Loucy (cell line): ENCODE measurements around the gene MUTYH.

Source experiments
- EZH2phosphoT487 ChIP-seq: fragments of 200-600 bp; IDR thresholded peaks from 2 replicates; pipeline ENCODE4 v1.6.1; 2018; ENCODE audit warnings: antibody characterized with exemption, mild to moderate bottlenecking, moderate library complexity, borderline replicate concordance
- TF ChIP-seq, protein P1 (sequence below): fragments of 200-600 bp; sonication (generic); conservative IDR thresholded peaks from 2 replicates; pipeline ENCODE4 v1.5.1; 2014; ENCODE audit warnings: mild to moderate bottlenecking, antibody characterized with exemption, low read length

DNA sequence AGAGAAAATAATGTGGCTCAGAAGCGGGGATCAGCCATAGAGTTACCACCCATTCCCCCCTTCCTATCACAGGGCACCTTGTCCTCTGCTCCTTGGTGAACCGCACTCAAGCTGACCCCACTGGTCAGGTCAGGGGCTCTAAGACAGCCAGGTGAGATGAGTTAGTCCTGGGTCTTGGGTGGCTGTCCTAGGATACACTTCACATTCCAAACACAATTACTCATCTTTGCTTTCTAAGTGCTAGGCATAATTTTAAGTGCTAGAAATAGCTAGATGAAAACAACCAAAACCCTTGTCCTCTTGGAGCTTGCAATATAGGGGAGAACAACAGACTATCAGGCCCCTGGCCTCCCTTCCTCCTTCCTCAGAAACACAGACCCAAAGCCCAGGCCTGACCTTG, 7.8 kb upstream of the MUTYH start:
- TF ChIP-seq, protein P1, sequence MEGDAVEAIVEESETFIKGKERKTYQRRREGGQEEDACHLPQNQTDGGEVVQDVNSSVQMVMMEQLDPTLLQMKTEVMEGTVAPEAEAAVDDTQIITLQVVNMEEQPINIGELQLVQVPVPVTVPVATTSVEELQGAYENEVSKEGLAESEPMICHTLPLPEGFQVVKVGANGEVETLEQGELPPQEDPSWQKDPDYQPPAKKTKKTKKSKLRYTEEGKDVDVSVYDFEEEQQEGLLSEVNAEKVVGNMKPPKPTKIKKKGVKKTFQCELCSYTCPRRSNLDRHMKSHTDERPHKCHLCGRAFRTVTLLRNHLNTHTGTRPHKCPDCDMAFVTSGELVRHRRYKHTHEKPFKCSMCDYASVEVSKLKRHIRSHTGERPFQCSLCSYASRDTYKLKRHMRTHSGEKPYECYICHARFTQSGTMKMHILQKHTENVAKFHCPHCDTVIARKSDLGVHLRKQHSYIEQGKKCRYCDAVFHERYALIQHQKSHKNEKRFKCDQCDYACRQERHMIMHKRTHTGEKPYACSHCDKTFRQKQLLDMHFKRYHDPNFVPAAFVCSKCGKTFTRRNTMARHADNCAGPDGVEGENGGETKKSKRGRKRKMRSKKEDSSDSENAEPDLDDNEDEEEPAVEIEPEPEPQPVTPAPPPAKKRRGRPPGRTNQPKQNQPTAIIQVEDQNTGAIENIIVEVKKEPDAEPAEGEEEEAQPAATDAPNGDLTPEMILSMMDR: no peak
- TF ChIP-seq EZH2phosphoT487: no peak
